Trophoblast cell (in vitro differentiated cells and primary cell): ENCODE measurements around the gene CLEC5A.

Experiments
- DNase-seq, 2 donors: peaks; one replicate each; pipeline ENCODE4 v3.0.0-alpha.2; 2016
- H2AFZ ChIP-seq: 2 replicates; pipeline ENCODE4 v1.6.1; 2013; ENCODE audit warnings: low read length, moderate library complexity, mild to moderate bottlenecking; ENCODE audit not compliant: insufficient read depth, poor library complexity
- H2AK5ac ChIP-seq: 2 replicates; pipeline ENCODE4 v1.6.1; 2013; ENCODE audit warnings: mild to moderate bottlenecking, low read length
- H2BK120ac ChIP-seq: 2 replicates; pipeline ENCODE4 v1.6.1; 2013; ENCODE audit warnings: low read length, mild to moderate bottlenecking, moderate library complexity; ENCODE audit not compliant: insufficient read depth, poor library complexity
- H2BK12ac ChIP-seq: 2 replicates; pipeline ENCODE4 v1.6.1; 2013; ENCODE audit warnings: mild to moderate bottlenecking, low read length, moderate library complexity
- H2BK5ac ChIP-seq: 2 replicates; pipeline ENCODE4 v1.6.1; 2013; ENCODE audit warnings: low read length, low read depth, moderate library complexity, mild to moderate bottlenecking; ENCODE audit not compliant: poor library complexity
- H3K14ac ChIP-seq: 2 replicates; pipeline ENCODE4 v1.6.1; 2013; ENCODE audit warnings: mild to moderate bottlenecking, low read length
- H3K18ac ChIP-seq: 2 replicates; pipeline ENCODE4 v1.6.1; 2013; ENCODE audit warnings: mild to moderate bottlenecking, low read length
- H3K23ac ChIP-seq: 2 replicates; pipeline ENCODE4 v1.6.1; 2013; ENCODE audit warnings: low read length
- H3K27ac ChIP-seq: 2 replicates; pipeline ENCODE4 v1.5.1; 2013; ENCODE audit warnings: low read depth, mild to moderate bottlenecking, inconsistent platforms, low read length, moderate library complexity
- H3K27me3 ChIP-seq: 2 replicates; pipeline ENCODE4 v1.6.1; 2013; ENCODE audit warnings: inconsistent platforms, mild to moderate bottlenecking, low read length, moderate library complexity; ENCODE audit not compliant: insufficient read depth
- H3K36me3 ChIP-seq, 2 experiments: 1 replicate in 1 of 2; 2 replicates in 1 of 2; pipeline ENCODE4 v1.6.1; 2013; ENCODE audit warnings: low read length in 2 of 2, mild to moderate bottlenecking in 2 of 2, moderate library complexity in 1 of 2; ENCODE audit not compliant: insufficient read depth in 2 of 2, control insufficient read depth in 1 of 2
- H3K4ac ChIP-seq: 2 replicates; pipeline ENCODE4 v1.6.1; 2013; ENCODE audit warnings: low read depth, mild to moderate bottlenecking, low read length, moderate library complexity
- H3K4me1 ChIP-seq, 2 experiments: 1 replicate in 1 of 2; 2 replicates in 1 of 2; pipeline ENCODE4 v1.6.1; 2013; ENCODE audit warnings: low read length in 2 of 2, mild to moderate bottlenecking in 2 of 2, moderate library complexity in 1 of 2; ENCODE audit not compliant: insufficient read depth in 2 of 2, control insufficient read depth in 1 of 2
- H3K4me2 ChIP-seq: 2 replicates; pipeline ENCODE4 v1.6.1; 2013; ENCODE audit warnings: inconsistent platforms, mild to moderate bottlenecking, low read length, moderate library complexity
- H3K4me3 ChIP-seq: 2 replicates; pipeline ENCODE4 v1.5.1; 2013; ENCODE audit warnings: mild to moderate bottlenecking, low read depth, low read length, inconsistent platforms
- H3K79me1 ChIP-seq: one replicate; pipeline ENCODE4 v1.6.1; 2013; ENCODE audit warnings: low read length
- H3K79me2 ChIP-seq: 2 replicates; pipeline ENCODE4 v1.6.1; 2013; ENCODE audit warnings: low read length, mild to moderate bottlenecking; ENCODE audit not compliant: control insufficient read depth, insufficient read depth, poor library complexity
- H3K9ac ChIP-seq: 2 replicates; pipeline ENCODE4 v1.6.1; 2013; ENCODE audit warnings: mild to moderate bottlenecking, low read length
- H3K9me3 ChIP-seq: 2 replicates; pipeline ENCODE4 v1.6.1; 2013; ENCODE audit warnings: low read depth, mild to moderate bottlenecking, control low read depth, inconsistent platforms, low read length; ENCODE audit not compliant: insufficient read depth
- H4K12ac ChIP-seq: 2 replicates; pipeline ENCODE4 v1.6.1; 2013; ENCODE audit warnings: low read depth, mild to moderate bottlenecking, low read length, moderate library complexity
- H4K8ac ChIP-seq: 2 replicates; pipeline ENCODE4 v1.6.1; 2013; ENCODE audit warnings: low read depth, mild to moderate bottlenecking, low read length, moderate library complexity
- H4K91ac ChIP-seq: one replicate; pipeline ENCODE4 v1.6.1; 2013; ENCODE audit warnings: low read depth, mild to moderate bottlenecking, low read length, moderate library complexity
- WGBS: extraction: QIAGEN DNeasy Blood & Tissue Kit; methylation state at CpG from one replicate; pipeline ENCODE4 v1.1.7; 2013; ENCODE audit warnings: missing lambda C conversion rate; ENCODE audit not compliant: insufficient read length, insufficient coverage; ENCODE audit errors: extremely low coverage; 5-methylcytosine and 5-hydroxymethylcytosine counted together

The CLEC5A gene

DNA sequence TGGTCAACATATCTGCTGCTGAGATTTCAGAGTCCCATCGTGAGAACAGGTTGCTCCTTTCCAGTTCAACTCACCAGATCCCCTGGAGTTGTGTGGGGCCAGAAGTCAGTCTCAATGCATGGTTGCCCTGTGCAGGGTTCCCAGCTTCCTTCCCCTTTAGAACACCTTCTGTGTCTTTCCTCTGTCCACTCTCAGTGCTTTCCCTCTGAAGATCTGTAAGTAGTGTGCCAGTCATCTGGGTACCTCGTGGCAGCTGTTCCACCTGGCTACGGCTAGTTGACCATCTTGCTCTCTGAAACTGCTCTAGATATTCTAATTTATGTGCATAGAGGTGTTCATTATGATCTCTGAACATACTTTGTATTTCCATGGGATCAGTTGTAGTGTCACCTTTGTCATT is 69.4 kb downstream of the CLEC5A start:
- no peaks in the 10 kb centered on the region for H3K79me1 ChIP-seq
- no peak overlapping the region for H4K91ac ChIP-seq
- H2AK5ac ChIP-seq: no peak overlapping the region
- no peaks in the 10 kb centered on the region for H3K27me3 ChIP-seq
- H3K79me2 ChIP-seq: no peaks in the 10 kb centered on the region
- no peak overlapping the region for H3K4me2 ChIP-seq
- no peak overlapping the region for H3K27ac ChIP-seq
- H3K4ac ChIP-seq: no peak overlapping the region
- H2BK12ac ChIP-seq: no peak overlapping the region
- H3K4me3 ChIP-seq: no peak overlapping the region
- DNase-seq: no peak
- peaks cover 5% of the 10 kb centered on the region for H3K9me3 ChIP-seq
- no peak overlapping the region for H3K9ac ChIP-seq
- no peak overlapping the region for H3K14ac ChIP-seq
- H4K8ac ChIP-seq: no peak overlapping the region
- H3K18ac ChIP-seq: no peak overlapping the region
- H3K23ac ChIP-seq: no peak overlapping the region
- no peak overlapping the region for H2BK5ac ChIP-seq
- H4K12ac ChIP-seq: no peak overlapping the region
- WGBS: no CpG with 5 or more reads among the region's 3 CpGs
- H2AFZ ChIP-seq: no peak overlapping the region
- no peaks in the 10 kb centered on the region for H3K36me3 ChIP-seq
- H3K4me1 ChIP-seq: no peaks in the 10 kb centered on the region
- no peak overlapping the region for H2BK120ac ChIP-seq
